Ovary (tissue), 9 donors: ENCODE results near the gene ADAMTS13. TPM values are rescaled to one million over a fixed set of nuclear protein-coding genes. Genes with fewer than 3 reads are reported as not detected.

ENCODE experiments used
- DNase-seq, 5 donors: peaks; one replicate each; pipeline ENCODE4 v3.0.0-alpha.2; 2019 to 2020
- H3K27ac ChIP-seq, 2 donors: fragments of 200-600 bp; one replicate each; pipeline versions ENCODE4 v1.5.1 to v1.8.0; 2019 to 2022
- H3K27me3 ChIP-seq: fragments of 200-600 bp; one replicate; pipeline ENCODE4 v1.8.0; 2022
- H3K36me3 ChIP-seq: fragments of 200-600 bp; sonication (generic); one replicate; pipeline ENCODE4 v1.5.1; 2019
- H3K4me1 ChIP-seq: one replicate; pipeline ENCODE4 v1.8.1; 2013; ENCODE audit warnings: mild to moderate bottlenecking, moderate library complexity; ENCODE audit not compliant: insufficient read depth
- H3K4me3 ChIP-seq: fragments of 200-600 bp; sonication (generic); one replicate; pipeline ENCODE4 v1.5.1; 2017
- H3K9me3 ChIP-seq, 2 donors: fragments of 200-600 bp in 1 of 2; sonication (generic) in 1 of 2; one replicate each; pipeline versions ENCODE4 v1.5.1 to v1.8.1; 2013 to 2019; ENCODE audit warnings: mild to moderate bottlenecking in 1 of 2, moderate library complexity in 1 of 2
- CTCF ChIP-seq, 3 donors: fragments of 450-650 bp in 2 of 3; fragments of 200-600 bp in 1 of 3; IDR thresholded peaks; one replicate each; pipeline versions ENCODE4 v1.5.1 to v1.8.0; 2016 to 2022; ENCODE audit warnings: antibody characterized with exemption in 3 of 3, mild to moderate bottlenecking in 1 of 3
- EP300 ChIP-seq: sonication (generic); formaldehyde crosslinking; IDR thresholded peaks from one replicate; pipeline ENCODE4 v1.6.1; 2017; ENCODE audit warnings: antibody characterized with exemption
- POLR2A ChIP-seq: fragments of 450-650 bp; IDR thresholded peaks from one replicate; pipeline ENCODE4 v1.6.1; 2017; ENCODE audit warnings: antibody characterized with exemption, mild to moderate bottlenecking, moderate library complexity
- WGBS, 3 donors: extraction: QIAGEN DNeasy Blood & Tissue Kit in 1 of 3; methylation state at CpG; one replicate each; pipeline versions ENCODE4 v1.1.5 to v1.1.7; 2013 to 2017; 5-methylcytosine and 5-hydroxymethylcytosine counted together
- intact Hi-C, 4 donors: fragments of 100-400 bp; cut with DNase I; formaldehyde crosslinking; loops; one replicate each; pipeline versions ENCODE4 v1.11.0 to v1.15.1; 2022 to 2023
- polyA plus RNA-seq, 2 donors: library from polyadenylated mRNA; stranded (reverse); fragments of 200-250 nt in 1 of 2; fragments of 350-450 nt in 1 of 2; fragmentation: Illumina TruSeq in 1 of 2; extraction: RNeasy Lipid Tissue Mini Kit (QIAGEN cat#74804) in 1 of 2; gene quantifications; one replicate each; pipeline ENCODE4 v1.2.3, GENCODE V29; 2013 to 2014
- total RNA-seq, 7 donors: library from RNA; depleted of rRNA in 2 of 7; stranded (reverse); fragments of >200 nt in 2 of 7; fragmentation: NEBNext Ultra II Directional in 3 of 7; extraction: Animal tissue kit (Norgen Biotek cat#: 25700) in 3 of 7; gene quantifications; one replicate each; pipeline versions ENCODE4 v1.1.0 to v1.2.4, GENCODE V29; 2016 to 2023
- donor health status: DM: no; HTN: no; CAD: no; lungs with moderate emphysema.
- donor health status: DM: no; HTN: no; CAD: no.
- donor health status: Bipolar disorder and iron deficiency.
- donor health status: DM: yes; HTN: yes; CAD: no.
- donor health status: DM: no; HTN: no; CAD: no.
- donor health status: DM: yes; HTN: yes; CAD: no.

ADAMTS13 gene
- total and polyA plus RNA-seq, 9 donors, result 0.45 to 4.2 (median 3.6) TPM

- peaks cover 3% of the 10 kb centered on the region for H3K4me1 ChIP-seq
- intact Hi-C loops, result no loop called here
- WGBS, 3 donors, result 67 to 78% (median 69%) methylated on average over 4 of the region's 4 CpGs
- TF ChIP-seq CTCF (IDR thresholded peaks at IDR 0.05), result no peak
- TF ChIP-seq EP300, result no peak
- TF ChIP-seq POLR2A, result no peak
- no peaks in the 10 kb centered on the region for H3K36me3 ChIP-seq
- DNase-seq, result no peak
- H3K4me3 ChIP-seq, result no peak overlapping the region
- no peaks in the 10 kb centered on the region for H3K9me3 ChIP-seq
- H3K27ac ChIP-seq, result no peak overlapping the region
- H3K27me3 ChIP-seq, result no peaks in the 10 kb centered on the region
Observed at GRCh38 chr9:133461975-133462374, 39.8 kb downstream of the ADAMTS13 start.

DNA sequence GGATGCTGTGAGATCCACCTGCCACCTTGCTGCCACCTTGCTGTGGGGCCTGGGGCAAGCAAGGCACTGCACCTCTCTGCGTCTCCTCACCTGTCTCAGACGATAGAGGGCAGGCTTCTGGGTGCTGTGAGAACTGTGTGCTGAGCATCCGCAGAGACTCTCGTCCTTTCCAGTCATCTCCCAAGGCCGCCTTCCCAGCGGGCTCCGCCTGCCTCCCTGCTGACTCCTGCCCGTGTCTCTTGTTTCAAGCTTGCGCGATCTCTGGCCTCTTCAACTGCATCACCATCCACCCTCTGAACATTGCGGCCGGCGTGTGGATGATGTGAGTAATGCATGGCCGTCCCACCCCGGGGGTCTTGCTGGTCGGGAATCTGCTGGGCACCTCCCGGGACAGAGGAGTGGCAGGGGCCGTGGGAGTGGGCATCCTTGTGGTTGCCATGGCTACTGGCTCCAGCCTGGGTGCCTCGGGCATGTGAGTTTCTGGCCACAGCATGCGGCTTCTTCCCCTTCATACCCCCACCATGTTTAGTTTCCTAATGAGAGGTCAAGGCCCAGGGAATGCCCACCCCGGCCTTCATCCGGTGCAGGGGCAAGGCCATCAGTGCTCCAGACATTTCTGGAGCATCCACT lies 41.2 kb downstream of the ADAMTS13 start:
- H3K9me3 ChIP-seq, result no peaks in the 10 kb centered on the region
- intact Hi-C loops, result no loop called here
- TF ChIP-seq CTCF (IDR thresholded peaks at IDR 0.05), result no peak
- no peak for TF ChIP-seq POLR2A
- TF ChIP-seq EP300, result no peak

DNA sequence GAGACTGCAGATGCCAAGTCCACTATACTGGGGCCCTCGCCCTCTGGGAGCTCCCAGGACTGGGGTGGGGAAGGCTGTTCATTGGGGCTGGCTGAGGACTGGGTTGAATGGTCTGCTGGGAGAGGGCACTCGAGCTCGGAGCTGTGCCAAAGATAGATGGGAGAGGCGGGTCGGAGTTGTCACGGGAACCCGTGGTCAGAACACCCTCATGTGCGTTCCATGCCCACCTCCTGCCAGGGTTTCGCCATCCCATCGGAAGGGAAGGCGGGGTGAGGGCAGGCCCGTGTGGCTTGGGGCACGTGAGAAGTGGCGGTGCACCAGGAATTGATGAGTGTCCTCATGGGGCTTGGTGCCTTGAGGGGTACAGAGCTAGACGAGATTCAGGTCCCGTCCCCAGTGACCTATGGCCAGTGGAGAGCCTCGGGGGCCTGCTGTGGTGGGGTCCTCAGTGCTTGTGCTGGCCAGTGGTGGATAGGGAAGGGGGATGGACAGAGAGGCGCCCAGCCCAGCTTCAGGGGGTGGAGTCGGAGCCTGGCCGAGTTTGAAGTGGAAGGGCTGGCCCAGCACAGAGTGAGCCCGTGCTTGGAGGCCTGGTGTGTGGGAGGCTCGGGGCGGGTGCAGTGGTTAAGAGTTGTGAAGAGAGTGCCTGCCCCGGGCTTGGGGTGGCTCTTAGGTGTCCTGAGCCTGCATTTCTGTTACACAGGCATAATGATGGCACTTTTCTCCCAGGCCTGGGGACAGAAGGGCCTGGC lies 41.9 kb downstream of the ADAMTS13 start:
- TF ChIP-seq CTCF (IDR thresholded peaks at IDR 0.05) (no peak), POLR2A (no peak), EP300 (no peak)
- WGBS, 3 donors, result 67 to 74% (median 70%) methylated on average over 24 of the region's 24 CpGs
- peaks cover 3% of the 10 kb centered on the region for H3K4me1 ChIP-seq
- no peaks in the 10 kb centered on the region for H3K9me3 ChIP-seq
- H3K27ac ChIP-seq, result no peak overlapping the region
- peak in 2 of 5 donors; percentile 23 to 65 for DNase-seq
- no peak overlapping the region for H3K4me3 ChIP-seq
- H3K27me3 ChIP-seq, result no peaks in the 10 kb centered on the region
- no peaks in the 10 kb centered on the region for H3K36me3 ChIP-seq
- intact Hi-C loops, result no loop called here

More for the DNA sequence above, 41.2 kb downstream of the ADAMTS13 start:
- Histone ChIP-seq H3K27ac (no peak overlapping the region), H3K4me1 (peaks cover 3% of the 10 kb centered on the region), H3K36me3 (no peaks in the 10 kb centered on the region), H3K27me3 (no peaks in the 10 kb centered on the region), H3K4me3 (no peak overlapping the region)
- no peak for DNase-seq
- WGBS, 3 donors, result 83 to 88% (median 88%) methylated on average over 22 of the region's 22 CpGs

- no peak for DNase-seq
- Histone ChIP-seq H3K27ac (no peak overlapping the region), H3K27me3 (no peaks in the 10 kb centered on the region)
Observed at GRCh38 chr9:133464638-133465037, 42.5 kb downstream of the ADAMTS13 start.

More at GRCh38 chr9:133464638-133465037, 42.5 kb downstream of the ADAMTS13 start:
- Histone ChIP-seq H3K9me3 (no peaks in the 10 kb centered on the region), H3K36me3 (no peaks in the 10 kb centered on the region), H3K4me1 (peaks cover 3% of the 10 kb centered on the region), H3K4me3 (no peak overlapping the region)
- TF ChIP-seq EP300 (no peak), POLR2A (no peak), CTCF (IDR thresholded peaks at IDR 0.05) (no peak)
- intact Hi-C loops, result no loop called here
- 93 to 95% (median 93%) methylated on average over 10 of the region's 10 CpGs for WGBS, 3 donors
